GM18526 (cell line): Measurements from ENCODE around the gene XYLT1.

ENCODE experiments used
- POLR2A ChIP-seq: IDR thresholded peaks from 3 replicates; pipeline ENCODE4 v1.6.1; 2011; ENCODE audit not compliant: insufficient read length; ENCODE audit errors: extremely low read depth

Gene XYLT1

GRCh38 chr16:17283016-17283415 is 187.7 kb downstream of the XYLT1 start:
- no peak for TF ChIP-seq POLR2A

- no peak for TF ChIP-seq POLR2A
Measured at GRCh38 chr16:17282247-17282646, 188.5 kb downstream of the XYLT1 start.

- no peak for TF ChIP-seq POLR2A
Measured at GRCh38 chr16:17281052-17281451, 189.7 kb downstream of the XYLT1 start.

GRCh38 chr16:17278988-17279387 is 191.8 kb downstream of the XYLT1 start:
- TF ChIP-seq POLR2A: no peak

- no peak for TF ChIP-seq POLR2A
Measured at GRCh38 chr16:17277981-17278381, 192.8 kb downstream of the XYLT1 start.

- no peak for TF ChIP-seq POLR2A
Measured at GRCh38 chr16:17276610-17277009, 194.2 kb downstream of the XYLT1 start.

GRCh38 chr16:17276010-17276530 is 194.7 kb downstream of the XYLT1 start:
- TF ChIP-seq POLR2A: no peak

- TF ChIP-seq POLR2A: no peak
Measured at GRCh38 chr16:17275076-17276009, 195.4 kb downstream of the XYLT1 start.

- TF ChIP-seq POLR2A: no peak
Measured at GRCh38 chr16:17273142-17273561, 197.6 kb downstream of the XYLT1 start.

GRCh38 chr16:17272716-17273115 is 198.0 kb downstream of the XYLT1 start:
- TF ChIP-seq POLR2A: no peak

GRCh38 chr16:17271687-17272086 is 199.1 kb downstream of the XYLT1 start:
- TF ChIP-seq POLR2A: no peak

- no peak for TF ChIP-seq POLR2A
Measured at GRCh38 chr16:17270683-17271109, 200.1 kb downstream of the XYLT1 start.

GRCh38 chr16:17270111-17270510 is 200.6 kb downstream of the XYLT1 start:
- no peak for TF ChIP-seq POLR2A

- no peak for TF ChIP-seq POLR2A
Measured at GRCh38 chr16:17269439-17269838, 201.3 kb downstream of the XYLT1 start.

- TF ChIP-seq POLR2A: no peak
Measured at GRCh38 chr16:17266608-17267313, 204.0 kb downstream of the XYLT1 start.

GRCh38 chr16:17265154-17265553 is 205.6 kb downstream of the XYLT1 start:
- TF ChIP-seq POLR2A: no peak
